GM11168 (cell line): ENCODE measurements around the gene XRCC1.
"Not testable (repeated sequence)": the region's sequence is repeated elsewhere in the genome, so short reads cannot be mapped to it uniquely, and the experiment has no call there.

Source experiments
- in situ Hi-C: fragments of 300-500 bp; cut with MboI; formaldehyde crosslinking; loops from one replicate; pipeline ENCODE4 v1.12.0; 2022; ENCODE audit warnings: low sequenced_read_pairs; ENCODE audit not compliant: unreplicated experiment

Gene XRCC1

DNA sequence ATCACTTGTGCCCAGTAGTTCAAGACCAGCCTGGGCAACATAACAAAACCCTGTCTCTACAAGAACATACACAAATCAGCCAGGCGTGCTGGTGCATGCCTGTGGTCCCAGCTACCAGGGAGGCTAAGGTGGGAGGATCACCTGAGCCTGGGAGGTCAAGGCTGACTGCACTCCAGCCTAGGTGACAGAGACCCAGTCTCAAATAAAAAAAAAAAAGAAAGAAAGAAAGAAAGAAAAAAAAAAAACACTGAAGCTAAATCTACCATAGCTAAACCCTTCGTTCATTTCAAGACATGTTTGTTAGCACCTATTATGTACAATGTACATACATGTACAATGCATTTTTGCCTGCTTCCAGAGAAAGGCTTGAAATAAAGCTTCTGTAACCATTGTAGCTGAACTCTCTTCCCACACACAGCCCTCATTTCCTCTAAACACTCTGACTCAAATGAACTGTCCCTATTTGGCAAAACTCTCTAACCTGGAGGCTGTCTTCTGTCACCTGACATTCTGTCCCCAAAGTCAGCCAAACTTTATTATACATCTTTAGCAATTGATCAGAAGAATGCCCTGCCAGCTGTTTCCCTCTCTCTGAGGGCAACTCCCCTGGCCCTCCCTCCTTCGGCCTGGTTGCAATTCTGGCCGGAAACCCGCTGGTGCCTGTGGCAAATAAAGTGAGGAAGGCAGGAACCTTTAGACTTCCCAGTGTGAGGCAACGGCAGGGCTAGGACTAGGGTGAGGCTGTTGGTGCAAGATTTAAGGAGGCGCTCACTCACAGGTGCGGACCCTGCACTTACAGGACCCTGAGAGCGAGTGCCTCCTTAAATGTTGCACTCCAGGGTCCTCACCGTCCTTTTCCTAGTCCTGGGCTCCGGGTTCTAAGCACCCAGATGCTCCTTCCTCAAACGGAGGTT, 50.1 kb downstream of the XRCC1 start:
- in situ Hi-C loops, result no loop called here

DNA sequence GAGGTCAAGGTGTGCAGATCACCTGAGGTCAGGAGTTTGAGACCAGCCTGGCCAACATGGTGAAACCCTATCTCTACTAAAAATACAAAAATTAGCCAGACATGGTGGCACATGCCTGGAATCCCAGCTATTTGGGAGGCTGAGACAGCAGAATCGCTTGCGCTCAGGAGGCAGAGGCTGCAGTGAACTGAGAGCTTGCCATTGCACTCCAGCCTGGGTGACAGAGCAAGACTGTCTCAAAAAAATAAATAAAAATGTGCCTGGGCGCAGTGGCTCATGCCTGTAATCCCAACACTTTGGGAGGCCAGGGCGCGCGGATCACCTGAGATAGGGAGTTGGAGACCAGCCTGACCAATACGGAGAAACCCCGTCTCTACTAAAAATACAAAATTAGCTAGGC, 51.6 kb downstream of the XRCC1 start:
- in situ Hi-C loops, result not testable (repeated sequence)

DNA sequence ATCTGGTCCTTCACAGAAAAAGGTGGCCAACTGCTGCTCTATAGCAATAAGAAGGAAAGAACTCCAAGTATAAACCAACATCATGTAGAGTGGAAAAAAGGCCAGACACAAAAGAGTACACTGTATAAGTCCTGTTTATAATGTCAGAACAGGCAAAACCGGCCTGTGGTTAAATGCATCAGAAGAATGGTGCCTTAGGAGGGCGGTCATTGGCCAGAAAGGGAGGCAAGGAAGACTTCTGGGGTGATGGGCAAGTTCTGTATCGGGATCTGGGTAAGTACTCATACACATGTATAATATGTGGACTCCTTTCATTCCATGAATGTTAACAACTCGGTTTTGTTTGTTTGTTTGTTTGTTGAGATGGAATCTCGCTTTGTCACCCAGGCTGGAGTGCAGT, 52.4 kb downstream of the XRCC1 start:
- in situ Hi-C loops, result no loop called here

DNA sequence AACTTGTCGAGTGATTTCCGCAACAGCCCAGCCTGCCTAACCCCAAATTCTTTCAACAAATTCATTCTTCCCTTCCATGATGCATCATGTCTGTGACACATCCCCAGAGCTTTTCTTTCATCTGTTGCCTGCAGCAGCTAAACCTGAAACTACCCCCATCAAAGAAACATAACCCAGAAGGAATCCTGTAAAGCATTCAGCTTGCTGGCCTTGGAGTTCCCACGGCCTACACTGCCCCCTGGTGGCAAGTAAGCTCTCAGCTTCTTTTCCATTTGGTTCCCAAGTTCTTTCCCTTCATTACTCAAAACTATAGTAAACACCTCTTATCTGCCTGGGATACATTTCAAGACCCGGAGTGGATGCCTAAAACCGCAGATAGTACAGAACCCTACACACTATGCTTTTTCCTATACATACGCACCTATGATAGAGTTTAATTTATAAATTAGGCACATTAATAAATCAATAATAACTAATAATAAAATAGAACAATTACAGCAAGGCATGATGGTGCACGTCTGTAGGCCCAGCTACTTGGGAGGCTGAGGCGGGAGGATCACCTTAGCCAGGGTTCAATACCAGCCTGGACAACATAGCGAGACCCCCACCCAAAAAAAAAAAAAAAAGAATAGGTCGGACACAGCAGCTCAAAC, 55.8 kb downstream of the XRCC1 start:
- in situ Hi-C loops, result loop anchor here (5.0 kb wide), 1 partner anchor 72 kb away; no protein-coding TSS in a partner anchor

DNA sequence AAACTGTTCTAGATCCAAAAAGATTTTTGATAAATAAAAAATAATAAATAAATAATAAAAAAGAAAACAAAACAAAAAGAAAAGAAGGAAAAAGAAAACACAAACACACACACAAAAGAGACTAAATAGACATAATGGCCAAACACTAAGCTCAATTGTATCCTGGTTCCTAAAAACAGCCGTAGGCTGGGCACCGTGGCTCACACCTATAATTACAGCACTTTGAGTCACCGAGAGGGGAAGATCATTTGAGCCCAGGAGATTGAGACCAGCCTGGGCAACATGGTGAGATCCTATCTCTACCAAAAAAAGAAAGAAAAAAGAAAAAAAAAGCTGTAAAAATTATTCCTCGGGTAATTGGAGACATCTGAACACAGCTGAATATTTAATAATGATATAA, 57.3 kb downstream of the XRCC1 start:
- in situ Hi-C loops, result loop anchor here (5.0 kb wide), 1 partner anchor 71 kb away; no protein-coding TSS in a partner anchor

DNA sequence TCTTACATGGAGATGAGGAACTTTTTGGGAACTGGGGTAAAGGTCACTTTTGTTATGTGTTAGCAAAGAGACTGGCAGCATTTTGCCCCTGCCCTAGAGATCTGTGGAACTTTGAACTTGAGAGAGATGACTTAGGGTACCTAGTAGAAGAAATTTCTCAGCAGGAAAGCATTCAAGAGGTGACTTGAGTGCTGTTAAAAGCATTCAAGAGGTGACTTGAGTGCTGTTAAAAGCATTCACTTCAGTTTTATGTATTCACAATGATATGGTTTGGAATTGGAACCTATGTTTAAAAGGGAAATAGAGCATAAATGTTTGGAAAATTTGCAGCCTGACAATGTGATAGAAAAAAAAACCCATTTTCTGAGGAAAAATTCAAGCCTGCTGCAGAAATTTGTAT, 62.9 kb downstream of the XRCC1 start:
- in situ Hi-C loops, result not testable (repeated sequence)

DNA sequence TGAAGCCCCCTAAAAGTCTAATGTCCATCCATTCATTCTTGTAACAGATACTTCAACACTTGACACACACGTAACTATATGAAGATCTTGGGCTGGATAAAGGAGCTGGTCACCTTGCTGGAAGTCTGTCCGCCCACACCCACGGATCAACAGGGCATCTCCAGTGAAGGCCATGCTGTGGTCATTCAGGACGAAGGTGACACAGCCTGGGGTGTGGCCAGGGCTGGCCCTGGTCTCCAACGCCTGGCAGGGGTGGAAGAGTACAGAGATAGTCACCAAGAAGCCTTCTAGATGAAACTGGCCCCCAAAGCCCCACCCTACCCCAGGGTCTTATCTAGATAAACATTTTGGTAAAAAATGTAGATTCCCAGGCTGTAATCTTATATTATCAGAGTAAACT, 64.0 kb downstream of the XRCC1 start:
- in situ Hi-C loops, result no loop called here

DNA sequence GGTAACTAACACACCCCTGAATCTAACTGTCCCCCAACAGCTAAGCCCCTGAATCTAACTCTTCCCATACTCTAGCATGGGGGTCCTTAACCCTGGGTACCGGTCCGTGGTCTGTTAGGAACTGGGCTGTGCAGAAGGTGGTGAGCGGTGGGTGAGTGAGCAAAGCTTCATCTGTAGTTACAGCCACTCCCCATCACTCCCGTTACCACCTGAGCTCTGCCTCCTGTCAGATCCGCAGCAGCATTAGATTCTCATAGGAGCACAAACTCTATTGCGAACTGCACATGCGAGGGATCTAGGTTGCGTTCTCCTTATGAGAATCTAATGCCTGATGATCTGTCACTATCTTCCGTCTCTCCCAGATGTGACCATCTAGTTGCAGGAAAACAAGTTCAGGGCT, 64.6 kb downstream of the XRCC1 start:
- in situ Hi-C loops, result no loop called here

DNA sequence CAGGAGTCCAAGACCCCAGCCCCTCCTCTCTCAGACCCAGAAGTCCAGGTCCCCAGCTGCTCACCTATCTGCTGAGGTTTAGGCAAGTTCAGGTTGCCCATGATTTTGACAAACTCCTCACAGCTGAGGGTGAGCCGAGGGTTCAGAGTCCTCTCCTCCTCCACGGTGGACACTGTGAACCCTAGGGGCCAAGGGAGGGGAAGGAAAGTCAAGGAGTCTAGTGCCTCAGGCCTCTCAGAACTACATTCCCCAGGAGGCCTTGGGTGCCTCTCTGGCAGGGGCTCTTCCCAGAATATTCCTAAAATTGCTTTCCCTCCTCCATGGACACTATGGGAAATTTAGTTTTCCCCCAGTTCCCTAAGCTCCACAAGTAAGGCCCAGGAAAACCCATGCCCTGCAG, 67.4 kb downstream of the XRCC1 start:
- in situ Hi-C loops, result no loop called here

DNA sequence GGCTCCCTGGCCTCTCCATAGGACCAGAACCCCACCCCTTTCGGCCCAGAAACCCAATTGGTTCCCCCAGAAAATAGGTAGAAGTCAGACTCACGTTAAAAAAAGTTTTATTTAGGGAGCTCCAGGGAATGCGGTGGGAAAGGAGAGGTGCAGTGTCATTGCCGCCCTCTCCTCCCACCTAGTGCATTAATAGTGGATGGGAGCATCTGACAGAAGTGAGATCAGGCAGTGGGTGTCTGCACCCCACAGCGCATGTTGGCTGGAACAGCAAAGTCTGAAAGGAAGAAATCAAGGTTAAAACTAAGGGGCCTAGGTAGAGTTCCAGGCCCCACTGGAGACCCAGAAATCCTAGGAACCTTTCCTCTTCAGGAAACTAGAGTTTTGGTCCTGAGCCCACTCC, 68.7 kb downstream of the XRCC1 start:
- in situ Hi-C loops, result no loop called here

DNA sequence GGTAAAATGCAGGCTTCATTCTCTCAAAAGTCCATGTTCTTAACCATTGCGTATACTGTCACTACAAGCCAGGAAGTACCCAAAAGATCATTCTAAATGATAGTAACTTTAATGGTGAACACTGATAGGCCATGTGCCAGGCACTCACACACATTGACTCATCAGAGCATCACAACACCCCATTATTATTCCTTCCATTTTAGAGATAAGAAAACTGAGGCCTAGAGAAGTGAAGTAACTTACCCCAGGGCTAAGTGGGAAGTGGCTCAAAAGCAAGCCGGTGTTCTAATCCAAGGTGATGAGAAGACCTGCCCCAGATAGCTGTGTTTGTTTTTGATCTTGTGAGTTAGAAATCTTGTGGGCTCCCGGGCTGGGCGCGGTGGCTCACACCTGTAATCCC, 69.4 kb downstream of the XRCC1 start:
- in situ Hi-C loops, result no loop called here

DNA sequence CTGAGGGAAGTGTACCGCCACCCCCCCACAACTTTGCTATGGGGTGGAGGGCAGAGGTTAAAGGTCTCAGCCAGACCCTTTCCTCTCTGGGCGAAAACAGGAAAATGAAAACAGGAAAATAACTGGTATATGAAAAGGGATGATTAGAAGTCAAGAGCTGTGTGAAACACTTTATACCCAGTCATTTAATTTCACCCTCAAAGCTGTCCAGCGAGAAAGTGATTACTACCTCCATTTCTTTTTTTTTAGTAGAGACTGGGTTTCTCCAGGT, 70.2 kb downstream of the XRCC1 start:
- in situ Hi-C loops, result no loop called here

DNA sequence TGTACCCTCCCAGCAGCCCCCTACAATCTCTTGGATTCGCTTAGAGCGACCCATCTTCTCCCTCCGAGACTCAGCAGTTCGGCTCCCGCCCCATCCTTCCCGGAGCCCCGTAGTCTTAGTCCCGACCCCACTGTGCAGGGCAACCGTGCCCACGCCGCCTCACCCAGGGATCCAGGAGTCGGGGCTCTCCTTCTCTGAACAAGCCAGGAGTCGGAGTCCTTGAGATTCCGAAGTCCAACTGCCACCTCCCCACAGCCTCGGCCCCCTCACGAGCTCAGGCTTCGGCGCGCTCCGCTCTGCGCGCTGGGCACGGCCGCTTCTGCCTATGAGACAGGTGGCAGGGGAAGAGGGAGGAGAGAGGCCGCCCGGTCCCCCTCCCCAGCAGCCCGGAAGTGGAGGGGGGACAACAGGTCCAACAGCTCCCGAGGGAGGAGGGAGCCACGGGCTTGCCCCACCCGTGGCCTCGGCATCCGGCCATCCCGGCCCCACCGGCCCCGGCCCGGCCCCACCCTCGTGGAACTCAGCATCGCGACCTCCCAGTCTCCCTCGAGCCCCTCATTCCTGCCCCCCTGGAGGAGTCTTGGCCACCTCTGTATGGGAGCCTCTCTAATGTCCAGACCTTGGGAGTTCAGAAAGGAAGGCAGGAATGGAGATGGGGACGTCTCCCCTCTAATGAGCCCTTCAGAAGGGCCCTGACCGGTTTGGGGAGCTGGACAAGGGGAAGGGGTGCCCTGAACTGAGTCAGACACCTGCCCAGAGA, 70.7 kb downstream of the XRCC1 start, which contains the start of gene PHLDB3:
TSS of gene PHLDB3 (minus strand) at position 321 of the 760 bp plus-strand sequence. CDS start 628 bp downstream, outside the sequence.
- in situ Hi-C loops, result no loop called here

DNA sequence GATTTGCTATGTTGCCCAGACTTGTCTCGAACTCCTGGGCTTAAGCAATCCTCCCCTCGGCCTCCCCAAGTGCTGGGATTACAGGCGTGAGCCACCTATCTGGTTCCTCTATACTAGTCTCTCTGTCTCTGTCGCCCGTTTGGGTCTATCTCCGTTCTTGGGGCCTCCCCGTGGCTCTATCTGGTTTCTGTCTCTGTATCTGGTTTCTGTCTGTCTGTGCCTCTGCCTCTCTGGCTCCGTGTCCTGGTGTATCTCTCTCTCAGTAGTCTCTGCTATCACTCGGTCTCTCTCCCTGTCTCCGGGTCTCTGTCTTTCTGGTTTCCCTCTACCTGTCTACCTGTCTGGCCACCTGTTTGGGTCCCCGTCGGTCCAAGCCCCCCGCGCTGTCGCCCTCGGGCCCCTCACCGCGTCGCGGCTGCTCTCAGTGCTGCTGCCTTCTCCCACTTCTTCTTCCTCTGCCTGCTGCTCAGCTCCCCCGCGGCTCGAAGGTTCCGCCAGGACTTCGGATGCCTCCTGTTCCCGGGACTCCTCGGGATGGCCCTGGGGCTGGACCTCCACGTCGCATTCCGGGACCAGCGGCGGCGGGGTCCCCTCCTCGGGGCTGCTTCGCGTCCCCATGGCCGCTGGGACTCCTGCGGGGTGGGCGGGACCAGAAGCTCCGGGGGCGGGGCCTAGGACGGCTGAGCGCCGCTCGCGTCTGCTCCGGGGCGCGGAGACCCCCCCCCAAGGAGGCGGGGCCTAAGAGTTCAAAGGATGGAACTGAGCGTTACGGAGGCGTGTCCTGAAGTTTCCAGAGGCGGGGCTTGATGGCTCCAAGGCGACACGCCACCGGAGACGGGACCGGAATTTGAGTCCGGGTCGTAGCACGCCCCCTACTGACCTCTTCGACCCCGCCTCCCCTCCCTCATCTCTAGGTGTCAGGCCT, 71.6 kb downstream of the XRCC1 start:
- in situ Hi-C loops, result no loop called here

DNA sequence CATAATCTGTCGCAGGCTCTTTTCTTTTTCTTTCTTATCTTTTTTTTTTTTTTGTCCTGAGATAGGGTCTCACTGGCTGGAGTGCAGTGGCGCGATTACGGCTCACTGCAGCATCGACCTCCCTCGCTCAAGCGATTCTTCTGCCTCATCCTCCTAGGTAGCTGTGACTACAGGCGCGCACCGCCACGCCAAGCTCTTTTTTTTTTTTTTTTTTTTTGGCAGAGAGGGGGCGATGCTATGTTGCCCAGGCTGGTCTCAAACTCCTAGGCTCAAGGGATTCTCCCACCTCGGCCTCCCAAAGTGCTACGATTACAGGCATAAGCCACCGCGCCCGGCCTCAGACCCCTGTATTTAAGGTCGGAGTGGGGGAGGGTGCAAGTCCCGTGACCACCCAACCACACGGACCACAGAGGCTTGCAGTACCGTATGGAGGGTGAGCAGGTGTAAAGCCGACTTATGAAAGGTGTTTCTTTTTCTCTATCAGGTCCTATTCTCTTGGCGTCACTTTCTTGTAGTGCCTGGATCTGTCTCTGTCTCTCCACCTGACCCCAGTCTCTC, 72.8 kb downstream of the XRCC1 start:
- in situ Hi-C loops, result no loop called here

DNA sequence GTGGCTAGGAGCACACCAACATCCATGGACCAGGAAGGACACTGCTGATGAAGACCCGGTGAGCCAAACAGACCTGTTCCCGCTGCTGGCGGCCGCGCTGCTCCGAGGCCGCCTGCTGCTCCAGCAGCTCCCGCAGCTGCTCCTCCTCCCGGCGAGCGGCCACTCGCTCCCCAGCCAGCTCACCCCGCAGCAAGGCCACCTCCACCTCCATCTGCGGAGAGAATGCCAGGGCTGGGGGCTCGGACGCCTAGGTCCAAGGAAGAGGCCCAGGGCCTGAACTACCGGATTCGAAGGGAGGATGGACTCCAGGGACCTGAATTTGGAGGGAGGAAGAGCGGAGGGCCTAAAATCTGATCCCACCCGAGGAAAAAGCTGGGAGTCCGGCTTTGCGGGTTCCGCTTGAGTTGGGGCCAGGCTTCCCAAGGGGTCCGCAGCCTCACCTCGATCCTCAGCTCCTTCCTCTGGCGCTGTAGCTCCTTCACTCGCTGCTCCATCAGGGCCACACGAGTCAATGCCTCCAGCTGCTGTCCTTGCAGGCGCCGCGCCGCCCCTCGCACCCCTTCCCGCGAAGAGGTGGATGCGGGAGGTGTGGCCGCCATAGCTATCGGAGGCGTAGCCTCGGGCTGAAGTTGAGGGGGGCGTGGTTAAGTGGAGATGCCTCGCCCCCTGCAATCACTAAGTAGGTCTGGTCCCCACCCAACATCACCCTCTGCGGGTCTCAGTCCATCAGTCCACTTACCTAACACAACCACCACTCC, 73.5 kb downstream of the XRCC1 start:
- in situ Hi-C loops, result no loop called here

DNA sequence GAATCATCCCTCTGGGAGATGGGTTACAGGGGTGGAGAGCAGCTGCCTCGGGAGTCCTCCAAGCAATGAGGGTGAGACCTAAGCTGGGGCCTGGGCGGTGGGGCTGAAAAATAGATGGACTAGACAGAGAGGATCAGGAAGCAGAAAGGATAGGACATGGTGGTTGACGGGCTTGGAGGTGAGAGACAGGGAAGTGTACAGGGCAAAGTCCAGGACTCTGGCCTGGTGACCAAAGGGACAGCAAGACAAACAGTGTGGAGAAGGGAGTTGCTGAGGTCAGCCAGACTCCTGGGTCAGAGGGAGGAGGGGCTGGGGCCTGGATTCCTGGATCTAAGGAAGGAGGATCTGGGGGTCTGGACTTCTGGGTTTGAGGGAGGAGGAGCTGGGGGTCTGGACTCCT, 76.3 kb downstream of the XRCC1 start:
- in situ Hi-C loops, result no loop called here

DNA sequence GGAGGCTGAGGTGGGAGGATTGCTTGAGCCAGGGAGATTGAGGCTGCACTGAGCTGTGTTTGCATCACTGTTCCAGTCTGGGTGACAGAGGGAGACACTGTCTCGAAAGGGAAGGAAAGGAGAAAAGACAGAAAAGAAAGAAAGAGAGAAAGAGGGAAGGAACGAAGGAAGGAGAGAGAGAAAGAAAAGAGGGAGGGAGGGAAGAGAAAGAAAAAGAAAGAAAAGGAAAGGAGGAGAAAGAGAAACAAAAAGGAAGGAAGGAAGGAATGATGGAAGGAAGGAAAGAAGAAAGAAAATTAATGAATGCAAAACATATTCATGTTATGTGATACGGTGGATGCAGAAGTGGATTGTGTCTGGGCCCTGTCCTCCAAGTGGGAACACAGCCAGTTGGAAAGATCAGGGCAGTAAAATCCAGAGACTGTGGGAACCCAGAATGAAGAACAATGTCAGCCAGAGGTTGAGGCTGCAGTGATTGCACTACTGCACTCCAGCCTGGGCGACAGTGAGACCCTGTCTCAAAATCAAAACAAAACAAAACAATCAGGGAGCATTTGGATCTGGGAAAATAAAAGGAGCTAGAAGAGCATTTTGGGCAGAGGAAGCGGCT, 77.0 kb downstream of the XRCC1 start:
- in situ Hi-C loops, result no loop called here

DNA sequence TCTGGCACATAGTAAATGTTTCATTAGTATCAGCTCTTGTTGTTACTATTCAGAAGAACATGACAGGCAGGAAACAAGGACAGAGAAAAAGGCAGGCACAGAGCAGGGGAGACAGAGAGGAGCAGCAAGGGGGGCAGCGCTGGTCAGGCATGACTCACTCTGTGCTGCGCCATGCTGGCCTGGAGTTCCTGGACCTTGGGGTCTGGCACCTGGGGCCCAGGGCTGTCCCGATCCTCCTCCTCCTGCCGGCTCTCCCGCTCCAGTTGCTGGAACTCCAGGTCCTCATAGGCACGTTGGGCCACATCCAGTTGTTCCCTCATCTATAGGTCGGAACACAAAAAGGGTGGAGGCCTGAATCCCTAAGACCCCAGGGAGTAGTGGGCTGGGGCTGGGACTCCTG, 78.4 kb downstream of the XRCC1 start:
- in situ Hi-C loops, result no loop called here
